Hematopoietic multipotent progenitor cell treated with erythropoietin and hydrocortisone succinate and interleukin-3 and kit ligand, for 15 days (in vitro differentiated cells): ENCODE data around the gene AATK.

Experiments used
- DNase-seq: peaks from one replicate; pipeline ENCODE4 v3.0.0-alpha.2; 2015; ENCODE audit warnings: low spot score

The AATK gene, protein sequence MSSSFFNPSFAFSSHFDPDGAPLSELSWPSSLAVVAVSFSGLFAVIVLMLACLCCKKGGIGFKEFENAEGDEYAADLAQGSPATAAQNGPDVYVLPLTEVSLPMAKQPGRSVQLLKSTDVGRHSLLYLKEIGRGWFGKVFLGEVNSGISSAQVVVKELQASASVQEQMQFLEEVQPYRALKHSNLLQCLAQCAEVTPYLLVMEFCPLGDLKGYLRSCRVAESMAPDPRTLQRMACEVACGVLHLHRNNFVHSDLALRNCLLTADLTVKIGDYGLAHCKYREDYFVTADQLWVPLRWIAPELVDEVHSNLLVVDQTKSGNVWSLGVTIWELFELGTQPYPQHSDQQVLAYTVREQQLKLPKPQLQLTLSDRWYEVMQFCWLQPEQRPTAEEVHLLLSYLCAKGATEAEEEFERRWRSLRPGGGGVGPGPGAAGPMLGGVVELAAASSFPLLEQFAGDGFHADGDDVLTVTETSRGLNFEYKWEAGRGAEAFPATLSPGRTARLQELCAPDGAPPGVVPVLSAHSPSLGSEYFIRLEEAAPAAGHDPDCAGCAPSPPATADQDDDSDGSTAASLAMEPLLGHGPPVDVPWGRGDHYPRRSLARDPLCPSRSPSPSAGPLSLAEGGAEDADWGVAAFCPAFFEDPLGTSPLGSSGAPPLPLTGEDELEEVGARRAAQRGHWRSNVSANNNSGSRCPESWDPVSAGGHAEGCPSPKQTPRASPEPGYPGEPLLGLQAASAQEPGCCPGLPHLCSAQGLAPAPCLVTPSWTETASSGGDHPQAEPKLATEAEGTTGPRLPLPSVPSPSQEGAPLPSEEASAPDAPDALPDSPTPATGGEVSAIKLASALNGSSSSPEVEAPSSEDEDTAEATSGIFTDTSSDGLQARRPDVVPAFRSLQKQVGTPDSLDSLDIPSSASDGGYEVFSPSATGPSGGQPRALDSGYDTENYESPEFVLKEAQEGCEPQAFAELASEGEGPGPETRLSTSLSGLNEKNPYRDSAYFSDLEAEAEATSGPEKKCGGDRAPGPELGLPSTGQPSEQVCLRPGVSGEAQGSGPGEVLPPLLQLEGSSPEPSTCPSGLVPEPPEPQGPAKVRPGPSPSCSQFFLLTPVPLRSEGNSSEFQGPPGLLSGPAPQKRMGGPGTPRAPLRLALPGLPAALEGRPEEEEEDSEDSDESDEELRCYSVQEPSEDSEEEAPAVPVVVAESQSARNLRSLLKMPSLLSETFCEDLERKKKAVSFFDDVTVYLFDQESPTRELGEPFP (N-terminal part only)

GRCh38 chr17:81166033-81166492 lies at the start of gene AATK:
Gene AATK, minus strand, starts transcription at chr17:81166221. Its CDS starts 229 bp downstream, at chr17:81165992.
- no peak for DNase-seq

- DNase-seq = no peak
Observed at GRCh38 chr17:81213978-81214377, 48.0 kb upstream of the AATK start.

DNA sequence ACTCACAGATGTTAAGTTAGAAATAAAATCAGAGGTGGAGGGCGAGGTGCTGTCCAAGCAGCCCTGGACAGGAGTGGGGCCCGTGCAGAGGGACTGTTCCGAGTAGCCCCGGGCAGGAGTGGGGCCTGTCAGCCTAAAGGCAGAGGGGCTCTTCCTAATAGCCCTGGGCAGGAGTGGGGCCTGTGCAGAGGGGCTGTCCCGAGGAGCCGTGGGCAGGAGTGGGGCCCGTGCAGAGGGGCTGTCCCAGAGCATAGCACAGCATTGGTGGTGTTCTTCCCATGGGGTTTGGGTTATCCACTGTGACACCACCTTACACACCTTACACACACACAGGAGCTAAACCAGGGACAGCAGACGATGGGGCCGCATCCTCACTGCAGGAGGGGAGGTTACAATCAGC lies 46.3 kb upstream of the AATK start:
- DNase-seq = no peak

GRCh38 chr17:81210868-81211267 lies 44.8 kb upstream of the AATK start:
- no peak for DNase-seq

GRCh38 chr17:81210466-81210865 lies 44.4 kb upstream of the AATK start:
- DNase-seq = no peak

DNA sequence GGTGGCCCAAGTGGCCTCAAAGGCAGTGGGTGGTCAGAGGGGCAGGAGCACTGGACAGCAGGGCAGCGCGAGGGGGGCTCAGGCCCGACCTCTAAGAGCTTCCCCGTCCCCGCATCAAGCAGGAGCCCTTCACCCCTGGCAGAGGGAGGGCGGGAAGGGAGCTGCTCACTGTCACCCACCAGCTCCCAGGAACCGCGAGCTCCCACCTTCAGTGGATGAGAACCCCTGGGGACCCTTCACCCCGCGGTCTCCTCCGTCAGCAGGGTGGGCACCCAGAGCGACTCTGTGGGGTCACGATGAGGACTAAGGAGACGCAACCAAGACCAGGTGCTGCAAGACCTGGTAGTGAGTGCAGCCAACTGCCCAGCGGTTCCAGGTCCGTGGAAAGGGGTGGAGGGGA lies 43.1 kb upstream of the AATK start:
- DNase-seq = no peak

- no peak for DNase-seq
Observed at GRCh38 chr17:81208651-81209050, 42.6 kb upstream of the AATK start.

GRCh38 chr17:81207610-81208581 lies 41.9 kb upstream of the AATK start:
- no peak for DNase-seq

GRCh38 chr17:81206657-81207056 lies 40.6 kb upstream of the AATK start:
- no peak for DNase-seq

GRCh38 chr17:81206166-81206565 lies 40.1 kb upstream of the AATK start:
- DNase-seq = no peak

DNA sequence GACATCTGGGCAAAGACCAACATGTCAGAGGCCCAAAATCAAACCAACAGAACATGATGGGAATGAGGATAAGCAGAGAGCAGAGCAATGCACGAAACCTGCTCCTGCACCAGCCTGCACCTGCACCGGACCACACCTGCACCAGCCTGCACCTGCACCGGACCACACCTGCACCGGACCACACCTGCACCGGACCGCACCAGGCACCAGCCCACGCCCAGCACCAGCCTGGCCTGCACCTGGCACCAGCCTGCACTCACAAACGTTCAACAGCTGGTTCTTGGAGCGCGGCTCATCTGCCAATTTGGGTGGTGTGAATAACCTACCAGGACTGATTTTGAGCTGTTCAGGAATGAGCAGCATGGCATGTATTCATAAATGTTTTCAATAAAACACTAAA lies 38.6 kb upstream of the AATK start:
- DNase-seq = no peak

DNA sequence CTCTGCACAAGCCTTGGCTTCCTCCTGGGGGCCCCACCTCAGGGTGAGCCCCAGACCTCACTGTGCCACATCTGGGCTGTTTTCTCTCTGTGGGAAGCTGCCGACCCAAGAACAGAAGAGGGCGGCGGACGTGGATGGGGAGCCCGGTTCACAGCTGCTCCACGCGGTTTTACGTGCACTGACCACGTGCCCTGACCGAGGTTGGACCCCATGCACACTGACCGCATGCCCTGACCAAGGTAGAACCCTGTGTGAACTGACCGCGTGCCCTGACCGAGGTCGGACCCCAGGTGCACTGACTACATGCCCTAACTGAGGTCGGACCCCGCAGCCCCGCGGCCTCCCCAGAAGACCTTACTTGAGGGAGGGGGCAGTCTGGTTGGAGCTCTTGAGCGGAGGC lies 37.1 kb upstream of the AATK start:
- no peak for DNase-seq

GRCh38 chr17:81202318-81202717 lies 36.3 kb upstream of the AATK start:
- DNase-seq = no peak

DNA sequence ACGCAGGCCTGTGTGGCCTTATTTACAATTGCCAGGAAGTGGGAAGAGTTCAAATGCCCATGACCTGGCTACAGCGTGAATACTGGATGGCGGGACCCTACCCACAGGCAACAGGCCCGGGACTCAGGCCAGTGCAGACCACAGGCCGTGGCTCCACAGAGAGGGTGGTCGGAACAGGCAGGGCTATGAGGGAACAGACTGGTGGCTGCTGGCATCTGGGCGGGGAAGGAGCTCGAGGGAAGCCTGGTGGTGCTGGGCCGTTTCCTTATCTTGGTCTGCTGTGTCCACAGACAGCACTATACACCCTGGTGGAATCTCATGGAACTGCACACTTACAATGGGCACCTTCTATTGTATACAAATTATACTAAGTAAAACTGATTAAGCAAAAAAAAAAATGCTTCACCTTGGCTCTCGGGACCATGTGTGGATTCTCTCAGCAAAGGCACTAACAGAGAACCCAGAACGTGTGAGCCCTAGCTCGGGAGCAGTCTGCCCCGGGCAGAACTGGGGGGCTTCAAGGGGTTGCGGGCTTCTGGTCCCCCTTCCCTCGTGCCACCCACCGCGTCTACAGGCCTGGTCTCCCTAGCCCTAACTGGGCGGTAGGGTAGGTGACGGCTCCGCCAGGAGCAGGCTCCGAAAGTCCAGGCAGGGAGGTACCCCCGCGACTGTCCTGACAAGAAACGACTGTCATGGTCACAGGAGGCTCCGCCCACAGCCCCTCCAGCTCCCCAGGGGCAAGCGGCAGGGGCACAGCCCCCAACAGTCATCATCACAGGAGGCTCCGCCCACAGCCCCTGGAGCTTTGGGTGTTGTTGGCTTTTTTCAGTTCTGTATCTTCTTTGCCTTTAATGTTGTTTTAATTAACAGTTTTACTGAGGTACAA lies 34.9 kb upstream of the AATK start:
- DNase-seq = peak; percentile 58

- no peak for DNase-seq
Observed at GRCh38 chr17:81200201-81200600, 34.2 kb upstream of the AATK start.

DNA sequence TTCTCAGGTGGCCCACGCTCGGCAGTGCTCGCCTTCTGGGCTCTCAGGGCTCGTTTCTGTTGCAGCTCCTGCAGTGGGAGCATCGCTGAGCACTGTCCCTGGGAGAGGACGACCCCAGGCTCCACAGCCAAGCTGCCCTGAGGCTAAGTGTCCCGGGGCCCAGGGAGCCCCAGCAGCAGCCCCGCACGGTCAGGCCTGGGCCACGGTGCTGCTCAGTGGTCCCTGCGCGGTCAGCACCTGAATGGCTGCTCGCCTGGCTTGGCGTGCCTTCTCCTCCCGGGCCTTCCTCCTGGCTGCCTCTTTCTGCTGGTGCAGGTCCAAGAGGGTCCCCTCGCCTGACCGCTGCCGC lies 33.4 kb upstream of the AATK start:
- DNase-seq = no peak

DNA sequence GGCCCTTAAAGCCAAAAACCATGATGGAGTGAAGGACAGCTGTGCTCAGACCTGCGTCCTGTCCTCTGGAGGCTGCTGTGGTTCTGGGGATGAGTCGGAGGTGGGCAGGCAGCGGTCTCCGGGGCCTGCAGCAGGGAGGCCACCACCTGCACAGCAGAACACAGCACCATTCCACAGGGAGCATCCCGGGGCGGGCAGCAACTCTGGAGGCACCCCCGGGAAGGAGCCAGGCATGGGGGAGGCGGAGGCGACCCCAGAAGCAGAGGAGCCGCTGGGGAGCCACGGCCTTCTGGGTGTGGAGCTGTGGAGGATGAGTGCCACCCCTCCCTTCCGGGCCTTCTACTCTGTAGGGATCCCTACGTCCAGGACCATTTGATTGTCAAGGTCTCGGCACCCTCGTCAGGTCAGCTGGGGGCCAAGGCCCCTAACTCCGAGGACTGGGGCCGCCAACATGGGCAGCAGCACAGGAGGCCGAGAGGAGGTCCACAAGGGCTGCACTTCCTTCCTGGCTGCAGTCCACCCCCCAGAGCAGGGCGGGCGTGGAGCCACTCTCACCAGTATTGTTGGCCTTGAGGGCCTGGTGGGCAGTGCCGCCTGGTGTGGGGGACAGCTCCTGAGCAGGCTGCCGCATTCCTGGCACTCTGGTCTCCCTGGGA lies 32.9 kb upstream of the AATK start:
- DNase-seq = no peak

DNA sequence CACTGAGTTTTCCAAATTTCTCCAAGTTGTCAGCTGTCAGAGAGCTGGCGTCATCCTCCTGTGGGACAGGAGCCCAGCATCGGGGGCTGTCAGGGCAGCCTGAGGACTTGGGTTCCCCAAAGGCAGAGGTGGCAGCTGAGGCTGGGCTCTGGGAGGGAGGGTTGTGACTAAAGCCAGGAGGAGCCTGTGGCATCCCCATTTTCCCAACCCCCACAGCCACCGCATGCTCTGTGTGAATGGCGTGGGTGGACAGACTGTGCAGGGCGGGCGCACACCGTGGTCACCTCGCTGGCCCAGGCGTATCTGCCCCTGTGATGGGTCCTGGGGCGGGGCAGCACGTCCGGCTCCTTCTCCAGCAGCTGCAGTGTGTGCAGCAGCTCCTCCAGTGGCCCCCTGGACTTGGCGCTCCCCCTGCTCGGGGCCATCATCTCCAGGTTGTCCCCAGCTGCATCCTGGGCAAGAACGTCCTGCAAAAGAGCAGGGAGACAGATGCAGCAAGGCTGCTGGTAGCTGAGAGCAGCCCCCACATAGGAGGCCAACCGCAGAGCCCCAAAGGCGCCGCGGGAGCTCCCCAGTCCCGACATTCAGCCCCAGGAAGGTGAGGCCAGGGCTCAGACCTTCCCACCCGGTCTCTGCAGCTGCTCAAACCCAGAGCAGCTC lies 31.9 kb upstream of the AATK start:
- no peak for DNase-seq

DNA sequence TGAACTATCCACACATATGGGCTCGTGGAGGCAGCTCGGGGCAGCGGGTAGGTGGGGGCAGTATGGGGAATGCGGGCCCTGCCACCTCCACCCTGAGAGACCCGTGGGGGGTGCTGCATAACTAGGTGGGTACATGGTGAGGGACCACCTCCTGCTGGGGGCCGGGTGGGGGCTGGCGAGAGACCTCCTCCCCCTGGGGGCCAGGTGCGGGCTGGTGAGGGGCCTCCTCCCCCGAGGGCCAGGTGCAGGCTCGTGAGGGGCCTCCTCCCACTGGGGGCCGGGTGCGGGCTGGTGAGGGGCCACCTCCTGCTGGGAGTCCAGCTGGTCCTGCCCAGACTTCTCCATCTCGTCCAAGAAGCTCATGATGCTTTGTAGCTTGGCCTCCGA lies 31.4 kb upstream of the AATK start:
- no peak for DNase-seq
